Mesenchymal stem cell (in vitro differentiated cells and primary cell): ENCODE measurements around the gene UAP1L1.

Experiments used
- DNase-seq: peaks from one replicate; pipeline ENCODE4 v3.0.0-alpha.2; 2013
- H2AFZ ChIP-seq: one replicate; pipeline ENCODE4 v1.6.1; 2013; ENCODE audit warnings: low read depth, mild to moderate bottlenecking, control low read depth, inconsistent platforms, low read length, moderate library complexity
- H2AK5ac ChIP-seq: 2 replicates; pipeline ENCODE4 v1.6.1; 2013; ENCODE audit warnings: low read length, moderate library complexity, mild to moderate bottlenecking, inconsistent platforms; ENCODE audit not compliant: severe bottlenecking
- H2BK120ac ChIP-seq: one replicate; pipeline ENCODE4 v1.6.1; 2013; ENCODE audit warnings: low read depth, mild to moderate bottlenecking, inconsistent platforms, low read length, moderate library complexity
- H2BK12ac ChIP-seq, 2 experiments: one replicate each; pipeline ENCODE4 v1.6.1; 2013; ENCODE audit warnings: inconsistent platforms in 2 of 2, low read length in 2 of 2, mild to moderate bottlenecking in 2 of 2, moderate library complexity in 2 of 2, control low read depth in 1 of 2
- H2BK15ac ChIP-seq: one replicate; pipeline ENCODE4 v1.6.1; 2013; ENCODE audit warnings: mild to moderate bottlenecking, low read depth, inconsistent platforms; ENCODE audit not compliant: poor library complexity, severe bottlenecking
- H2BK5ac ChIP-seq: 2 replicates; pipeline ENCODE4 v1.6.1; 2013; ENCODE audit warnings: low read depth, mild to moderate bottlenecking, low read length, control low read depth, inconsistent platforms; ENCODE audit not compliant: poor library complexity, severe bottlenecking
- H3K14ac ChIP-seq, 2 experiments: one replicate each; pipeline ENCODE4 v1.6.1; 2013; ENCODE audit warnings: inconsistent platforms in 2 of 2, low read length in 2 of 2, control low read depth in 1 of 2, mild to moderate bottlenecking in 1 of 2, moderate library complexity in 1 of 2
- H3K18ac ChIP-seq, 2 experiments: one replicate each; pipeline ENCODE4 v1.6.1; 2013; ENCODE audit warnings: inconsistent platforms in 2 of 2, low read length in 2 of 2, control low read depth in 1 of 2, low read depth in 1 of 2, mild to moderate bottlenecking in 1 of 2
- H3K23ac ChIP-seq, 2 experiments: one replicate each; pipeline ENCODE4 v1.6.1; 2013; ENCODE audit warnings: inconsistent platforms in 2 of 2, low read length in 2 of 2, mild to moderate bottlenecking in 2 of 2, moderate library complexity in 2 of 2, control low read depth in 1 of 2
- H3K27ac ChIP-seq: 2 replicates; pipeline ENCODE4 v1.5.1; 2013; ENCODE audit warnings: mild to moderate bottlenecking, moderate library complexity, low read length, control low read depth, inconsistent platforms; ENCODE audit not compliant: poor library complexity, severe bottlenecking
- H3K27me3 ChIP-seq, 2 experiments: 2 replicates each; pipeline versions ENCODE4 v1.6.1 to v1.7.0; 2013; ENCODE audit warnings: low read length in 2 of 2, mild to moderate bottlenecking in 2 of 2, moderate library complexity in 2 of 2, control low read depth in 1 of 2, inconsistent platforms in 1 of 2; ENCODE audit not compliant: control insufficient read depth in 1 of 2, insufficient read depth in 1 of 2
- H3K36me3 ChIP-seq, 2 experiments: 2 replicates each; pipeline versions ENCODE4 v1.6.1 to v1.7.0; 2013; ENCODE audit warnings: low read length in 2 of 2, control low read depth in 1 of 2, inconsistent platforms in 1 of 2, low read depth in 1 of 2, mild to moderate bottlenecking in 1 of 2; ENCODE audit not compliant: insufficient read depth in 2 of 2, control insufficient read depth in 1 of 2
- H3K4ac ChIP-seq, 2 experiments: one replicate each; pipeline ENCODE4 v1.6.1; 2013; ENCODE audit warnings: inconsistent platforms in 2 of 2, low read length in 2 of 2, mild to moderate bottlenecking in 2 of 2, moderate library complexity in 2 of 2, control low read depth in 1 of 2, low read depth in 1 of 2
- H3K4me1 ChIP-seq: 2 replicates; pipeline ENCODE4 v1.6.1; 2013; ENCODE audit warnings: low read depth, low read length, control low read depth; ENCODE audit not compliant: control insufficient read depth, insufficient read depth
- H3K4me2 ChIP-seq: 2 replicates; pipeline ENCODE4 v1.6.1; 2013; ENCODE audit warnings: low read length, mild to moderate bottlenecking, inconsistent platforms; ENCODE audit not compliant: poor library complexity, severe bottlenecking
- H3K4me3 ChIP-seq, 2 experiments: 2 replicates each; pipeline versions ENCODE4 v1.5.1 to v1.7.0; 2013; ENCODE audit warnings: low read length in 2 of 2, mild to moderate bottlenecking in 2 of 2, control low read depth in 1 of 2, low read depth in 1 of 2; ENCODE audit not compliant: insufficient read depth in 1 of 2
- H3K79me1 ChIP-seq: replicated peaks from 2 replicates; pipeline ENCODE4 v1.6.1; 2013; ENCODE audit warnings: mild to moderate bottlenecking, control low read depth, low read length, inconsistent platforms; ENCODE audit not compliant: poor library complexity, severe bottlenecking
- H3K9ac ChIP-seq: 2 replicates; pipeline ENCODE4 v1.7.0; 2013; ENCODE audit warnings: mild to moderate bottlenecking, low read length, moderate library complexity
- H3K9me3 ChIP-seq: 2 replicates; pipeline ENCODE4 v1.7.0; 2013; ENCODE audit warnings: mild to moderate bottlenecking, low read length; ENCODE audit not compliant: control insufficient read depth
- H4K8ac ChIP-seq: one replicate; pipeline ENCODE4 v1.6.1; 2013; ENCODE audit warnings: inconsistent platforms, mild to moderate bottlenecking, low read length, moderate library complexity
- H4K91ac ChIP-seq: one replicate; pipeline ENCODE4 v1.6.1; 2013; ENCODE audit warnings: mild to moderate bottlenecking, low read length, inconsistent platforms
- WGBS: methylation state at CpG from one replicate; pipeline ENCODE4 v1.1.7; 2013; ENCODE audit warnings: mixed read lengths; 5-methylcytosine and 5-hydroxymethylcytosine counted together

Gene UAP1L1

GRCh38 chr9:137113385-137114159 is 36.3 kb downstream of the UAP1L1 start:
- peaks cover 18% of the 10 kb centered on the region for H3K4me1 ChIP-seq
- H3K9me3 ChIP-seq: no peaks in the 10 kb centered on the region
- H3K79me1 ChIP-seq: peaks cover 6% of the 10 kb centered on the region
- no peak overlapping the region for H2BK15ac ChIP-seq
- H3K27me3 ChIP-seq: no peaks in the 10 kb centered on the region
- no peak overlapping the region for H3K27ac ChIP-seq
- no peak overlapping the region for H3K4me3 ChIP-seq
- no peak overlapping the region for H2AK5ac ChIP-seq
- no peak overlapping the region for H3K4me2 ChIP-seq
- no peak overlapping the region for H3K9ac ChIP-seq
- peaks cover 40 to 56% of the 10 kb centered on the region in 2 experiments for H3K36me3 ChIP-seq
- H4K8ac ChIP-seq: peak overlapping the region; percentile 47
- no peak overlapping the region for H3K14ac ChIP-seq
- no peak overlapping the region for H2BK12ac ChIP-seq
- H4K91ac ChIP-seq: no peak overlapping the region
- no peak overlapping the region for H2AFZ ChIP-seq
- no peak for DNase-seq
- no peak overlapping the region for H2BK5ac ChIP-seq
- no peak overlapping the region for H3K18ac ChIP-seq
- no peak overlapping the region for H3K23ac ChIP-seq
- WGBS: 86% methylated on average over 21 of the region's 66 CpGs
- H2BK120ac ChIP-seq: no peak overlapping the region
- no peak overlapping the region for H3K4ac ChIP-seq

GRCh38 chr9:137114220-137114612 is 36.9 kb downstream of the UAP1L1 start:
- no peak overlapping the region for H3K4ac ChIP-seq
- no peak overlapping the region for H3K23ac ChIP-seq
- H2AK5ac ChIP-seq: no peak overlapping the region
- H3K4me1 ChIP-seq: peaks cover 18% of the 10 kb centered on the region
- H3K36me3 ChIP-seq: peaks cover 33 to 50% of the 10 kb centered on the region in 2 experiments
- H3K14ac ChIP-seq: no peak overlapping the region
- H2BK12ac ChIP-seq: no peak overlapping the region
- H3K79me1 ChIP-seq: peaks cover 6% of the 10 kb centered on the region
- H3K18ac ChIP-seq: peak overlapping the region in 1 of 2 experiments; percentile 64
- peak overlapping the region; percentile 91 for H3K4me2 ChIP-seq
- H3K27ac ChIP-seq: no peak overlapping the region
- peak overlapping the region; percentile 55 for H2BK120ac ChIP-seq
- no peak overlapping the region for H4K91ac ChIP-seq
- H2BK15ac ChIP-seq: no peak overlapping the region
- no peak overlapping the region for H2BK5ac ChIP-seq
- peak overlapping the region; percentile 62 for H3K9ac ChIP-seq
- H4K8ac ChIP-seq: peak overlapping the region; percentile 47
- H3K9me3 ChIP-seq: no peaks in the 10 kb centered on the region
- H3K27me3 ChIP-seq: no peaks in the 10 kb centered on the region
- no peak overlapping the region for H2AFZ ChIP-seq
- H3K4me3 ChIP-seq: peak overlapping the region; percentile 53 to 73
- 21% methylated on average over 29 of the region's 45 CpGs for WGBS
- no peak for DNase-seq

- no peaks in the 10 kb centered on the region for H3K9me3 ChIP-seq
- H2BK120ac ChIP-seq: peak within 1 kb of the TSS; percentile 55
Measured at GRCh38 chr9:137114613-137115393, 37.5 kb downstream of the UAP1L1 start, which contains the start of gene DPP7. Gene DPP7 (minus strand): TSS chr9:137114733. CDS start chr9:137114713, 20 bp downstream.

More at GRCh38 chr9:137114613-137115393, 37.5 kb downstream of the UAP1L1 start, which contains the start of gene DPP7:
- Histone ChIP-seq H3K18ac (peak within 1 kb of the TSS in 1 of 2 experiments; percentile 64), H2BK15ac (peak within 1 kb of the TSS; percentile 36), H2AFZ (peak within 1 kb of the TSS; percentile 60), H4K8ac (peak within 1 kb of the TSS; percentile 47), H2AK5ac (no peak within 1 kb of the TSS), H3K4me2 (peak within 1 kb of the TSS; percentile 91), H3K36me3 (peaks cover 27 to 44% of the 10 kb centered on the region in 2 experiments), H3K4me3 (peak within 1 kb of the TSS; percentile 53 to 73), H3K23ac (no peak within 1 kb of the TSS), H2BK12ac (peak within 1 kb of the TSS; percentile 18 to 29), H3K4me1 (peaks cover 18% of the 10 kb centered on the region), H3K79me1 (peaks cover 6% of the 10 kb centered on the region), H2BK5ac (no peak within 1 kb of the TSS), H4K91ac (no peak within 1 kb of the TSS), H3K27ac (no peak within 1 kb of the TSS), H3K14ac (peak within 1 kb of the TSS in 1 of 2 experiments; percentile 56), H3K9ac (peak within 1 kb of the TSS; percentile 62), H3K4ac (peak within 1 kb of the TSS; percentile 48 to 60), H3K27me3 (no peaks in the 10 kb centered on the region)
- DNase-seq: peak; percentile 51
- 29% methylated on average over 43 of the region's 70 CpGs for WGBS
